NCI-H446 treated with DMSO at 0.1 percent for 48 hours (cell line): ENCODE measurements around the gene OLFML1.
"Not testable (repeated sequence)": the region's sequence is repeated elsewhere in the genome, so short reads cannot be mapped to it uniquely, and the experiment has no call there.

Source experiments
- DNase-seq: peaks from one replicate; lab custom pipeline; 2025; lab: John Stamatoyannopoulos, UW

Gene OLFML1

DNA sequence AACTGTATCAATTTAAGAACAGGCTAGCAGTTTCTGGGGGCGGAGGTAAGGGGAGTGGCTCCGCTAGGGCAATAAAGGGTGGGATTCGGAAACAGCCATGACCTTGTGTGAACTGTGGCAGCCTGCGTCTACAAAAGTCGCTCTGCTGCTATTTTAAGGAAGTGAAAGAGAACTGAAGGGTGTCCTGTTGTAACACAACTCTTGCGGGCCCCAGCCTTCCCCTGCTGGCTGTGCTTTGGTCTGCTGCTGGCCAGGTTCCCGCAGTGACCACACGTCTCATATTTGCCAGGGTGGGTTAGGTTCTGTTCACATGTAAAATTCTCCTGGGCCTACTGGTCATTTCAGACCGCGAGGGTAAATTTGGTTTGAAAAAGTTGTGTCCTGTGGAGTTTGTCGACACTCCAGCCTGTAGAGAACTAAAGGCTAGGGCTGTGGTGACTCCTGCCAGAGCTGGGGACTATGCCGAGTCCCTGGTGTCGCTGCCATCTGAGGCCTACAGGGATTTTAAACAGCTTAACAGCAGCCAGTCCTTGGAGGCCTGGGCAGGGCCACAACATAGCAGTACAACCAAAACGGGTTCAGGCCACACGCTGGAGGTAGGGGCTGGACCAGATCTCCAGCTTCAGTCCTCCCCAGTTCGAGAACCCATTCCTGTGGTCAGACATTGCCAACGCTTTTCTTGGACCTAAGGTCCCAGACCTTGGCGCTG lies 27.4 kb downstream of the OLFML1 start:
- no peak for DNase-seq

DNA sequence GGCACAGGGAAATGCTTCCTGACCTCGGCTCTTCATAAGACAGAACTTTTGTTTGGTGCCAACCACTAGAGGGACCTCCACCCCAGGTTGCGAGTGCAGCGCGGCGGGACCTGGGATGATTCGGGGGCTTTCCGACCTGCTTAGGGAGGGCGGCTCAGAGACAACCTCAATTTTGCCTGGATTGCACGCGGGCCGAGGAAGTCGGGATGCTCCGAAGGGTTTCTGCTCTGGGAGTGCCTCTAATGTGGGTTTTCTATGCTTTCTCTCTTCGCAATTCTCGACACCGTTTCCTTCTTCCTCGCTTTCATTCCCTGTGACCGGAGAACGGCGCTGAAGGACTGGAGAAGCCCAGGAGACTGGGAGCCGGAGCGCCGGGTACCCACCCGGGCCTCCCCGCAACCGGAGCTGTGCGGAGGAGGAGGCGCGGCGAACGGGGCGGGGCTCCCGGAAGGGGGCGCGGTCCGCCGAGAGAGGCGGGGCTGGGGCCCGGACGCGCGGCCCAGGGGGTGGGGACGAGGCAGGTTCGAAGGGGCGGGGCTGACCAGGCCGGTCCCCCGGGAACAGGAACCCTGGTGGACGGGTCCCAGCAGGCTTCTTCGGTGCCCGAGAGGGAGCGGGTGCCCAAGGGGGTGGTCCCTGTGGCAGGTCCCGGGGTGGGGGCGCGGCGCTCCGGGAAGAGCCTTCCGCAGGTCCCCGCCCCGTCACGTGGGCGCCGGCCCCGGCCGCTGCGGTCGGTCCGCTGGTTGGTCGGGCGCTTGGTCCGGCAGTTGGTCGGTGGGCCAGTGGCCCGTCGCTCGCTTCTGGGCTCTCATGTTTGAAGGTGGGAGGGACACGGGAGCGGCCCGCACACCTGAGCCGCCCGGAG lies 28.2 kb downstream of the OLFML1 start, which contains the start of gene PPFIBP2:
Gene PPFIBP2, plus strand, starts transcription at position 766 of the 865 bp plus-strand sequence. CDS start 35,477 bp downstream, outside the sequence.
- DNase-seq: peak; percentile 48

DNA sequence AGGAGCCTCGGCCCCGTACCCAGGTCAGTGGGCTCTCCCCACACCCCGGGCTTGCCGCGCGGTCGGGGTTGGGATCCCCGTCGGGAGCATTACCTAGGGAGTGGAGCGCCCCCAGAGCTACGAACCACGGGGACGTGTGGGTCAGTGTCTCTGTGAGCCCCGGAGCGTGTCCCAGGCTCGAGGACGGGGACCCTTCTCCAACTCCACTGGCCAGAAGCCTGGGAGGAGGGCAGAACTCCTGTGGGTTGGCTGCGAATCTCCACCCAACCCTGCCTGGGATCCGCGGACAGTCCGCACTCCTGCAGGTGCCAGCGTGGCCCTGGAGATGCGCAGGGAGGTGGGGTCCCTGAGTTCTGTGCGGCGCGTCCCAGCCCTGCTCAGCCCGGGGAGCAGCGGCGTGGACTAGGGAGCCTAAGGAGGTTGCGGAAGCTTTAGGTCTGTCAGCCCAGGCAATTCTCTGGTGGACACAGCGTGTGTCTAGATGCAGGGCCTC lies 28.8 kb downstream of the OLFML1 start:
- no peak for DNase-seq

DNA sequence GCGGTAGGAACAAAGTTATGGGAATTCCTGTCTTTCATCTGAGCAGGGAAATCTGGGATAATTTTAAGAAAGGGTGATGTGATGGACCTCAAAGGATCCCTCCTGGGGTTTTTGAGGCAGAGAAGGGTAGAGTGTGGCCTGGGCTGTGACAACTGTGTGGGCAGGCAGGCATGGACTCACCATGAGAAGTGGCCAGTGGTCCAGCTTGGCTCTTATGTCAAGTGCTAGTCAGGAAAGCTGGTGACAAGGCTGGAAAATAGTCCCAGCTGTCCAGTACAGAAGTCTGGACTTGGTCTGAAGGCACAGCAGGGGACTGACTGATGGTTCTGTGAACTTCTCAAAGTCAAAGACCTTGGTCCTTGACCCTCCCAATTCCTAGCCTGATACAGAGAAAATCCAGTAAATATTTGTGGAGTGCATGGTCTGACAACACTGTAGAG lies 30.2 kb downstream of the OLFML1 start:
- no peak for DNase-seq

DNA sequence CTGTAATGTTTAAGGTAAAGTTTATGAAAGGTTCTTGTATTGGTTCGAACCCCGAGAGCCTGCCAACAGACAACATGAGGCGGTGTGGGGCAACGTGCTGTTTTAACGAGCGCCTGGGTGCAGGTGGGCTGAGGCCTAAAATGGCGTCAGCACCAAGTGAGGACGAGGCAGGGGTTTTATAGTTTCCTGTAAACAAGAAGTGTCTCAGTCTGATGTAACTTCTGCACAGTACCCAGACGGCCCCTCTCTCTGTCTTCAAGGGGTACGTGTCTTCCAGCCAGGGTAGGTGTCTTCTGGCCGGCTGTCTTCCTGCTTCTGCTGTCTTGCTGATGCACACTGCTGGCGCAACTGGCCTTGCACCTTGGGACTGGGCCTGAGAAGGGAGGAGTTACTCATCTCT lies 31.2 kb downstream of the OLFML1 start:
- DNase-seq: no peak

DNA sequence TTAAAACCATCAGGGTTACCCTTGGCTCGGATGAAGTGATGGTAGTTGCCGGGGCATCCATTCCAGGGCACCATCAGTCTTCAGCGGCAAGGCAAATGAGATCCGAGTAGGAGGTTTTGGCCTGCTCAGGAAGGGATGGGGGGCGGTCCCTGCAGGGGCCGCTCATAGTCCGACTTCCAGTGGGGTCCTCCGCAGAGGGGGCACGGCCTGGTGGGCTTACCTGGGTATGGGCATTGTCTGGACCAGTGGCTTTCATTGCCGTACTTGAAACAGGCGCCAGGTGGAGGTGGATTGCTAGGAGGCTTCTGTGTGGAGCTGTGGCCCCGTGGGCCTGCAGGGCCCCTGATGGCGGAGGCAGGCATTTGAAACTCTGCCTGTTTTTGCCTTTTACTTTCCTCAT lies 32.4 kb downstream of the OLFML1 start:
- DNase-seq: not testable (repeated sequence)

DNA sequence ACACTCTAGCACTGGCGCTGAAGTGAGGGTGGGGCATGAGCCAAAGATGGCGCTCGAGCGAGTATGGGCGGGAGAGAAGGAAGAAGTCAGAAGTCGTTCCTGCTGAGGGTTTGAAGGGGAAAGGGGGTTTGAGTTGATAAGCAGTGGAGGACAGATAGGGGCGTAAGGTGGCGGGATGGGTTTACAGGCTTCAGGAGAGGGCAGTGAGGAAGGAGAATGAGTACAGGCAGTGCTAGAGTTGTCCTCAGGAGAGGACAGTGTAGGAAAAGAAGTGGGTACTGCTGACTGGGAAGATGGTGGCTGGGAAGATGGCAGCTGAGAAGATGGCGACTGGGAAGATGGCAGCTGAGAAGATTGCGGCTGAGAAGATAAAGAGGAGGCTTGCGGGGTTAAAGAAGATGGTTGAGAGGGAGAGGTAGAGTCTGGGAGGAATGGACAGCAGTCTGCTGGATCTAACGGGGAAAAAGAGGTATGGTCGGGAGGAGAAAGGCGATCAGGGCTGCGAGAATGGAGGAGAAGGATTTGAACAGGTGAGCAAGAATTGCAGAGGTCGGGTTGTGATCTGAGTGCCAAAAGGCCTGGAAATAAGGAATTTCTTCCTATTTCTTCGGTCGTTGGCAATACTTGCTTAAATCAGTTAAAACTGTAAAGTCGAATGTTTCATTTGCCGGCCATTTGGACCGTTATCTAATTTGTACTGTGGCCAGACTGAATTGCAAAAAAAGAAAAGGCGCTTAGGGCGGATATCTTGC lies 33.7 kb downstream of the OLFML1 start:
- no peak for DNase-seq

DNA sequence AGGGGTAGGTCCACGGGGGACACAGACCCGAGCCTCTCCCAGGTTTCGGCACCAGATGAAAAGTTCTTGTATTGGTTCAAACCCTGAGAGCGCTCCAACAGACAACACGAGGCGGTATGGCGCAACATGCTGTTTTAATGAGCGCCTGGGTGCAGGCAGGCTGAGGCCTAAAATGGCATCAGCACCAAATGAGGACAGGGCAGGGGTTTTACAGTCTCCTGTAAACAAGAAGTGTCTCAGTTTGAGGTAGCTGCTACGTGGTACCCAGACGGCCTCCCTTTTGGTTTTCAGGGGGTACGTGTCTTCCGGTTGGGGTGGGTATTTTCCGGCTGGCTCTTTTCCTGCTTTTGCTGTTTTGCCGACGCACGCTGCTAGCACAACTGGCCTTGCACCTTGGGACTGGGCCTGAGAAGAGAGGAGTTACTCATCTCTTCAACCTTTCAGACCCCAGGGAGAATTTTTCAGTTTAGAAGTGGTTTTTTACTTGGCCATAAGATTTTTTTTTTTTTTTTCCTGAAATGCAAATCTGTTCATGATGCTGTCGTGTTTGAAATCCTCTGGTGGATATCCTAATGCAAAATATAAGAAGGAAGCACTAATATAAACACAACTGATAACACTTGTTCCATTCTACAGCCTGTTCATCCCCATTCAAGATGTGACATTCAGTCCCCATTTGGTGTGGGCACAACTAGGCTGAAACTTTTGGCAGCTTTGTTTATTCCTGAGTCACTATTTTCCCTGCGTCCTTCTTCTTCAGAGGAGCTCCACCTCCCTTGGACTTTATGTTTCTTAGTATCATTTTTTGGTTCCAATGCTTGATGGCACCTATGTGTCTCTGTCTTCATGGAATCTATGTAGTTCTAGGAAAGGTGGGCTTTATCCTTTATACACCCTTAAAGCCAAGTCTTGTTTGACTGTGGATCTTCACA lies 35.0 kb downstream of the OLFML1 start:
- no peak for DNase-seq

DNA sequence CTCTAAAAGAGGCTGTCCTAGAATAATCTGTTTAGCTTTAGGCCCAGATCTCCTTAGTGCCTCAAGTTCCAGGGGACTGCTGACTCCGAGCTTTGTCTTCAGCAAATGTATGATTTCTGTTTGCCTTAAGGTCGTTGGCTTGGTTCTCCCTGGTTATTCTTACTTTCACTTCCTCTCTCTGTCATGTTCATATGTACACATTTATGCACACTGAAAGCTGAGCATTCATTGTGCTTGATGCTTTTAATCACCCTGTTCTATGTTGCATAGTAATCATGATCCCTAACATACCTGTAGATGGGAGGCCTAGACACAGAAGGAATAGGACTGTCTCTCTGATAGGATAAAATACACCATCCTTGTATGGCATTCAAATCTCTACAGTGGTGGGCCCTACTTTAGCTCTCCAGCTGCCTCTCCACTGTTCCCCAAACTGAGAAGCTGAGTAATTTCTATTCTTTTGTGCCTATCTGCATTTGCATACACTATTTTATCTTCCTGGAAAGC lies 35.7 kb downstream of the OLFML1 start:
- DNase-seq: no peak

DNA sequence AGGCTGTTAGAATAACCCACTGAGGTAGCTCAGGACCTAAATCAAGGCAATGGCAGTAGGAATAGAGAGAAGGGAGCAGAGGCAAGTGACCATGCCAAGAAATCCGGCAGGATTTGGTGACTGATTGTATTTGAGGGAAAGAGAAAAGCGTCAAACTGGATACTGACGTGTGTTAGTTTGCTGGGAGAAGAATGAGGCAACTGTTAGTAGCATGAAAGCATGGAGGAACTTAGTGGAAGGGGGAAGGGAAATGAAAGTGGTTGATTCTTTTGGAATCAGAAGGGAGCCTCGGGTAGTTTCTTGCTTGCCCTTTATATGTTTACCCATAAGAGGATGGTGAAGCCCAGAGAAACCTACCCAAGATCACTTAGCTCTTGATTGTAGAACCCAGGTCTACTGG lies 36.8 kb downstream of the OLFML1 start:
- no peak for DNase-seq

DNA sequence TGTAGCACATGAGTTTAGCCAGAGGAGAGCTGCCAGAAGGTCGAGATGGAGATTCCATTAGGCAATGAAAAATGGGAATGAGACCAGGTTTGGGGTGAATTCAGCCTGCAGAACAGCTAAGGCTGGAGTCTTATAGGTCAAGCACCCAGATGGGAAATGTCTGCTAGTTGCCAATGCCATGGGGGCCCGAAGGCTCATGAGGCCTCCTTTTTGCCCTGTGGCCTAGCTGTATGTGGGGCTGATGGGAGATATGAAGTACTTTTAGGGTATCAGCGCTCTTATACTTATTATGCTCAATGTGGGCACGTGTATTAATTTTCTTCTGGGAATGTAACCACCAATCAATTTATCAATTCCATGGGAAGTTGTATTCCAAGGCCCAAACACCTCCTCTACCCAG lies 37.2 kb downstream of the OLFML1 start:
- no peak for DNase-seq

DNA sequence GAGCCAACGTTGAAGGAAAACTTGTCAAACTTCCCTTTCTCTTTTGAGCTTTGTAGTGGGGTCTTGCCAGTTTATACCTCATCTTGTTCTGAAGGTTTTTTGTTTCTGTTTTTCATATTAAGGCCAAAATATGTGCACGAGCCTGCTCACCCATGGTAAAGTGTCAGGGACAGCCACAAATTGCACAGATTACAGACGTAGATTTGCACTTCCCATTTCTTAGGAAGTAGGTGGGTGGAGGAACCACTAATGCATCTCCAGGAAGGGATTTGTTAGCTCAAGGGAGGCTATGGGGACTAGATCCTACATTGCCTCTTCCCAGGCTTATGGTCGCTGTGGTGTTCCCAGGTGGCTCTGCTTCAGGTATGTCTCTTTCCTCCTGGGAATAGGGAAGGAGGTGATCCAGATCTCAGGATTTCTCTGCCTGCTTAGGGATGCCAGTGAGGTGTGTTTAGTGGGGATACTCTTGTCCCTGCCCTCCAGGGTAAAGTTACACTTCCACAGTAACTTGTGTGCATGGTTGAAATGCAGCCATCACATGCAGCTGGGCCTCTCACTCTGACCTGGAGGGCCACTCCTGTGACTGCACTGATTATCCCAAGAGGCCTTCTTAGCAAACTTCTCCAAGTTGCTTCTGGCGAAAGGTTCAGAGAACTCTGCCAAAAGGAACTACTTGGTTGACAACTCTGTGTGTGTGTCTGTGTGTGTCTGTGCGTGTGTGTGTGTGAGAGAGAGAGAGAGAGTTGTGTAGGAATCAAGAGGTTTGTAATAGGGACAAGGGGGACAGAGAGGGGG lies 38.3 kb downstream of the OLFML1 start:
- DNase-seq: no peak

DNA sequence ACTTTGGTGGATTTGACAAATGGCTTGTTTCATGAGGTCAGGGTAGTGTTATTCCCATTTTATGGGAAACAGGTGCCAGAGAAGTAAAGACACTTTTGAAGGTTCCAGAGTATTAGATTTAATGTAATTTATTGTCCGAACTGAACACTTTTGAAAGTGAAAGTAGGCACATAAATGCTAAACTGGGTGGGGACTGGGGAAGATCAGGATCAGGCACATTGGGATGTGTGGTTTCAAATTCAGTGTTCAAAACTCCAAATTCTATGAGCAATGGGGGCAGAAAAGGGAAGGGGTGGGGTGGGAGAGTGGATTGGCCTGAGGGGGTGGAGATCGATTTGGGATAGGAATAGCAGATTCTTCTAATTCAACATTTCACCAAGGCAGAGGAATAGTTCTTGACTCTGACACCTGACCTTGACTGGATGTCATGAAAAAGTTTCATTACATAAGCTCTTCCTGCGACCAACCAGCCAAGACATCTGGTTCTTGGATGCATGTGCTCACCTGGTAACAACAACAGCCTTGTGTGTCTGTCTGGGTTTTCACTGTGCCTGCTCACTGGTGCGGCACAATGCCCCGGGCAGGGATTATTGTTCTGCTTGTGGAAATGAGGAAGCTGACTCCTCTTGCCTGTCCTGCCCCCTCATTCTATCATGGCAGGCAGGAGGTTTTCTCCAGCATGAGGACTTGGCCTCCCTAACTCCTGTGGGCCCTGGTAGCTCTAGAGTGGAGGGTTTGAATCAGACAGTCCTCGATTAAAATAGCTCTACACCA lies 39.3 kb downstream of the OLFML1 start:
- no peak for DNase-seq

DNA sequence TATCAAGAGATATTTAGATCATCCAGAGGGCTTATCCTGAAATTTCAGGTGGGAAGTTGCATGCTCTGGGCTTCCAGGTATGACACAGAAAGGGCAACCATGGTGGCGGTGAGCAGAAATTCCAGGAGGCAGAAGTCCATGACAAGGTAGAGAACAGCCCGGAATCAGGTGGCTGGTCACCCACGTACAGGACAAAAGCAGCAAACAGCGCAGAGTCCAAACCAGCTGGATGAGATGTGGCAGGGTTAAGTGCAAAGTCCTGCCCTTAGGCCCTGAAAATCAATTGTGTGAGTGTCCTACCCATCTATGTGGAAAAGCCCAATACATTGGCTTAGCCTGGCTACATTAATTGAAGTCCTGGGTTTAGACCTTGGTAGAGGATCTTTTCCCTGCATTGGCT lies 40.1 kb downstream of the OLFML1 start:
- no peak for DNase-seq

DNA sequence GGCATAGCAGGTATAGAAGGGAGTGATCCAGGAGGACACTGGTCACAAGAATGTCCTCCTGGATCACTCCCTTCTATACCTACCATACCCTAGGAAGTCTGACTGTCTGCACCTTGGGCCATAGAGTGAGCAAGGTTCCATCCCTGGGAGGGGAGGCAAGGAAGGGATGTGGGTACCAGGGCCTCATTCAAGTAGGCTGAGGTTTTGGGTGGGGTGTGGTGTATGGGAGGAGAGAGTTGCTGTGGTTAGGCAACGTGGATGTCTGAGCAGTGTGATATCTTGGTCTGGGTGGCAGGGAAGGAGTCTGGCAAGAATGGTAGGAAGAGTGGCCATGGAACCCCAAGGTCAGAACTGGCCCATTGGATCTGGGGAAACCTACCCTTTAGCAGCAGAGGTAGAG lies 41.7 kb downstream of the OLFML1 start:
- no peak for DNase-seq

DNA sequence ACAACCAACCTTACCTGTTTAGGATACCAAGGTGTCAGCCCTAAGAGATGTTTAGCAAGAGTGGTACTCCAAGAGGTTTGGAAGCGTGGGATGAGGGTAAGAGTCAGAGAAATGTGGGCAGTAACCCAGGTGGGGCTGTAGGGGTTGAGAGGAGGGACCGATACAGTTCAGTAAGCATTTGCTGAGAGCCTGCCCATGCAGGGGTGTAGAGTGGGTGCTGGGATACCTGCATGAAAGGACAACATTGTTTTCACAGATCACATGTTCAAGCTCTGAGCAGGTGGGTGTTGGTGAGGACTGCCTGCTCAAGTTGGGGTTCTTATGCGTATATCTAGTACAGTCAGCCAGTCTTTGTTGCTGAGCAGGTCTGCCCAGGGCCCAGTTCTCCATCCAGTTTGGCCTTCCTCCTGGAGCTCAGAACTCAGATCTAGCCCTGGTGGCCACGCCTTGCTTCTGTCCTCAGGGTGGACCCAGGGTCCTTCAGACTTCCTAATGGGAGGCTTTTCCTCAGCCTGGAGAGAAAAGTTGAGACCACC lies 43.3 kb downstream of the OLFML1 start:
- no peak for DNase-seq

DNA sequence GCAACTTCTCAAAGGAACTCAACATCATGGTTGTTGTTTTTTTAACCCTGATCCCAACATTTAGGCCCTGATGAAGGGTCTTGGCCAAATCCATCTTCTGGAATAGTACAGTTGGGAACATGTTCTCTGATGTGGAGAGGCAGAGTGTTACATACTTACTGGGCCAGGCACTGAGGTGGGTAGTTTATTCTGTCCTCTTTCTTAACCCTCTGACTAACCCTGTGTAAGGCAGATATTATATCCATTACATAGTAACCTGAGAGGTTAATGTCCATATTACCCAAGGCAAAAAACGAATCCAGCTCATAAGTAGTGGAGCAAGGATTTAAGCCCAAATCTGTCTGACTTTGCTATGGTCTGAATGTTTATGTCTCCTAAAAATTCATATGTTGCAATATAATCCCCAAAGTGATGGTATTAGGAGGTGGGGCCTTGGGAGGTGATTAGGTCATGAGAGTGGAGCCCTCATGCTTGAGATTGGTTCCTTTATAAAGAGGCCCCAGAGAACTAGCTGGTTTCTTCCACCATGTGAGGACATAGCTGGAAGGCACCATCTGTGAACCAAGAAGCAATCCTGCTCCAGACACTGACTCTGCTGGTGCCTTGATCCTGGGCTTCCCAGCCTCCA lies 44.8 kb downstream of the OLFML1 start:
- no peak for DNase-seq

DNA sequence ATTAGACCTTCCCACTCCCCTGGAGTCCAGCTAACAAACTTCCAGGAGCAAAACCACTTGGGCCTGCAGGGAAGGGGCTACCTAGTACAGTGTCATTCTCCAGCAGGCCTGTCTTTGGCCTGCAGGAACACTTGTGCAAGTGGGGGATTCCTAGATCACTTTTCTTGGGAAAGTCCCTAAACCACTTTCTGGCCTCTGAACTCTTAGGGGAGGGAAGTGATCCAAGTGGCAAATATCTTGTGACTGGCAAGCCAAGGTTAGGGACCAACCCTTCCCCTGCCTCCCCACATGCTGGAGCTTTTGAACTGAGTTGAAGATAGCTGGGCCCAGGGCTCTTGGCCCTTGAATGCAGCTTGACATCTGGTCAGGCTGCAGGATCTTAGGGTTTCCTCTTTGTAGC lies 45.7 kb downstream of the OLFML1 start:
- DNase-seq: no peak
